AG10803 (cell line): ENCODE results near the gene NFATC2.

Experiments used
- DNase-seq: peaks from one replicate; pipeline ENCODE4 v3.0.0; 2010; ENCODE audit warnings: low read depth
- H3K4me3 ChIP-seq: 2 replicates; pipeline ENCODE4 v1.5.1; 2011; ENCODE audit warnings: mild to moderate bottlenecking, low read length, control low read depth
- TF ChIP-seq, protein P1 (sequence below): conservative IDR thresholded peaks from 2 replicates; pipeline ENCODE4 v1.5.1; 2011; ENCODE audit warnings: mild to moderate bottlenecking, low read length, control low read depth, inconsistent platforms

The NFATC2 gene

GRCh38 chr20:51562027-51562331 lies 19.5 kb upstream of the NFATC2 start:
- peak overlapping the region; percentile 79 for H3K4me3 ChIP-seq
- no peak for DNase-seq
- TF ChIP-seq, protein P1, sequence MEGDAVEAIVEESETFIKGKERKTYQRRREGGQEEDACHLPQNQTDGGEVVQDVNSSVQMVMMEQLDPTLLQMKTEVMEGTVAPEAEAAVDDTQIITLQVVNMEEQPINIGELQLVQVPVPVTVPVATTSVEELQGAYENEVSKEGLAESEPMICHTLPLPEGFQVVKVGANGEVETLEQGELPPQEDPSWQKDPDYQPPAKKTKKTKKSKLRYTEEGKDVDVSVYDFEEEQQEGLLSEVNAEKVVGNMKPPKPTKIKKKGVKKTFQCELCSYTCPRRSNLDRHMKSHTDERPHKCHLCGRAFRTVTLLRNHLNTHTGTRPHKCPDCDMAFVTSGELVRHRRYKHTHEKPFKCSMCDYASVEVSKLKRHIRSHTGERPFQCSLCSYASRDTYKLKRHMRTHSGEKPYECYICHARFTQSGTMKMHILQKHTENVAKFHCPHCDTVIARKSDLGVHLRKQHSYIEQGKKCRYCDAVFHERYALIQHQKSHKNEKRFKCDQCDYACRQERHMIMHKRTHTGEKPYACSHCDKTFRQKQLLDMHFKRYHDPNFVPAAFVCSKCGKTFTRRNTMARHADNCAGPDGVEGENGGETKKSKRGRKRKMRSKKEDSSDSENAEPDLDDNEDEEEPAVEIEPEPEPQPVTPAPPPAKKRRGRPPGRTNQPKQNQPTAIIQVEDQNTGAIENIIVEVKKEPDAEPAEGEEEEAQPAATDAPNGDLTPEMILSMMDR, result no peak

GRCh38 chr20:51560550-51561307 lies 18.2 kb upstream of the NFATC2 start:
- TF ChIP-seq, protein P1, result no peak
- no peak for DNase-seq
- H3K4me3 ChIP-seq, result peak overlapping the region; percentile 79

DNA sequence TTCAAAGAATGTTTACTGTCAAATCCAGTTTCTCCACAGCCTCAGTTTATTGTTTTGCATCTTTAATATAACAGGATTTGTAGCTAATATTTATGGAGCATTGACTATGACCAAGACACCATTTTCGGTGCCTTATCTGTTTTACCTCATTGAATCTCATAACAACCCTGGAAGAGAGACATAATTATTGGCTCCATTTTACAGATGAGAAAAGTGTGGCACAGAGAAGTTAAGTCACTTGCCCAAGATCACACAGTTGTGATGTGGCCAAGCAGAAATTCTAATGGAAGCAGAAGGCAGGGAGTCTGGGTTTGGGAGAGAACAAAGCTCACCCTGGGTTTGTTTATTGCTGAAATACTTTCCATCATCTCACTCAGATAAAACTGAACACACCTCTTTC lies 17.5 kb upstream of the NFATC2 start:
- DNase-seq, result no peak
- H3K4me3 ChIP-seq, result no peak overlapping the region
- TF ChIP-seq, protein P1, result no peak

GRCh38 chr20:51554538-51555165 lies 12.1 kb upstream of the NFATC2 start:
- DNase-seq, result peak; percentile 88
- H3K4me3 ChIP-seq, result no peak overlapping the region
- TF ChIP-seq, protein P1, result no peak

- H3K4me3 ChIP-seq, result no peak overlapping the region
- TF ChIP-seq, protein P1, result no peak
- peak; percentile 75 for DNase-seq
Measured at GRCh38 chr20:51553897-51554486, 11.5 kb upstream of the NFATC2 start.

DNA sequence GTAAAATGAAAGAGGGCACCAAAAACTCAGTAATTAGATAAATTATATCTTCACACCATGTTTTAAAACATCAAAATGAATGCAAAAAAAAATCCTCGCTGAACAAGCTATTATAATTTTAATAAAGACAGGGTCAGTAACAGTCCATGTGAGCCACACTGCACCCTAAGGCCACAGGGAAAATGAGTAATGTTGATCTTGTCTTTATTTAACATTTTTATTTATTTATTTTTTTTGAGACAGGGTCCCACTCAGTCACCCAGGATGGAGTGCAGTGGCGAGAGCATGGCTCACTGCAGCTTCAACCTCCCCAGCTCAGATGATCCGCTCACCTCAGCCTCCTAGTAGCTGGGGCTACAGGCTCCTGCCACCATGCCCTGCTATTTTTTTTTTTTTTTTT lies 8.7 kb upstream of the NFATC2 start:
- DNase-seq, result no peak
- no peak overlapping the region for H3K4me3 ChIP-seq
- TF ChIP-seq, protein P1, result no peak

GRCh38 chr20:51549474-51549873 lies 7.0 kb upstream of the NFATC2 start:
- TF ChIP-seq, protein P1, result no peak
- H3K4me3 ChIP-seq, result no peak overlapping the region
- no peak for DNase-seq
